GM19397 (cell line): Measurements from ENCODE around the gene PCNT.
"Not testable (repeated sequence)": the region's sequence is repeated elsewhere in the genome, so short reads cannot be mapped to it uniquely, and the experiment has no call there.

Experiments
- ATAC-seq: cut with Tn5 transposase; IDR thresholded peaks from one replicate; pipeline ENCODE4 v1.9.1; 2021; ENCODE audit warnings: mild to moderate bottlenecking, moderate library complexity; ENCODE audit not compliant: unreplicated experiment

The PCNT gene

DNA sequence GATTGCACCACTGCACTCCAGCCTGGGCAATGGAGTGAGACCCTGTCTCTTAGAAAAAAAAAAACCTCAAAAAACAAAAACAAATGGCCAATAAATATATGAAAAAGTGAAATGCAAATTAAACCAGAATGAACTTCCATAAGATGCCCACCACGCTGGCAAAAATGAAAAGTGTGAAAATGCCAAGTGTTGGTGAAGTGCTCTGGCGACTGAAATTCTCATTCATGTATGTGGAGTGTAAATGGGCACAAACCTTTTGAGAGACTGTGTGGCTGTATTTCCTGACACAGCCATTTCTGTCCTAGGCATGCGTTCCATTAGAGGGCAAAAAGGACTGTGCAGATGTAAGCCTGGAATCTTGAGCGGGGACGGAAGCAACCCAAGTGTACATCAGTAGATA lies 19.5 kb upstream of the PCNT start:
- no peak for ATAC-seq

DNA sequence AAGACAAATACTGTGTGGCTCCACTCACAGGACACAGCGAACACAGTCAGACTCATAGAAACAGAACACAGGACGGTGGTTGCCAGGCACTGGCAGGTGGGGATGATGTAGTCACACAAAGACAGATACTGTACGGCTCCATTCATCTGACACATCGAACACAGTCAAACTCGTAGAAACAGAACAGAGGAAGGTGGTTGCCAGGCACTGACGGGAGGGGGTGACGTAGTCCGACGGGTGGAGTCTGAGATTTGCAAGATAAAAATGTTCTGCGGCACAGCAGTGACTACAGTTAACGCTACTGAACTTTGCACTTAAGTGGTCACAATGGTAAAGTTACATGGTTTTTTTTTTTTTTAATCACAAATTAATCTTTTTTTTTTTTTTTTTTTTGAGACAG lies 19.0 kb upstream of the PCNT start:
- no peak for ATAC-seq

- peak; percentile 50 for ATAC-seq
Measured at GRCh38 chr21:46307625-46308024, 16.3 kb upstream of the PCNT start.

DNA sequence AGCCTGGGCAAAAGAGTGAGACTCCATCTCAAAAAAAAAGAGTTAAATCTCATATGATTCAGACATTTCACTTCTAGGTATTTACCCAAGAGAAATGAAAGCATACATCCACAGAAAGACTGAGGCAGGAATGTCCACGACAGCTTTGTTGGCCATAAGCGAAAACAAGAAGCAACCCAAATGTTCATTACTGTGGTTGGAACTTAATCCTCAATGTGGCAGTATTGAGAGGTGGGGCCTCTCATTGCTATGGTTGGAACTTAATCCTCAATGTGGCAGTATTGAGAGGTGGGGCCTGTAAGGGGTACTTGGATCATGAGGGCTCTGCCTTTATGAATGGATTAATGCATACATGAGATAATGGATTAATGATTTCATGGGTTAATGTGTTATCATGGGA lies 15.5 kb upstream of the PCNT start:
- ATAC-seq = no peak

GRCh38 chr21:46310260-46310659 lies 13.7 kb upstream of the PCNT start:
- not testable (repeated sequence) for ATAC-seq

- no peak for ATAC-seq
Measured at GRCh38 chr21:46311568-46311967, 12.4 kb upstream of the PCNT start.

GRCh38 chr21:46312949-46313348 lies 11.0 kb upstream of the PCNT start:
- no peak for ATAC-seq

DNA sequence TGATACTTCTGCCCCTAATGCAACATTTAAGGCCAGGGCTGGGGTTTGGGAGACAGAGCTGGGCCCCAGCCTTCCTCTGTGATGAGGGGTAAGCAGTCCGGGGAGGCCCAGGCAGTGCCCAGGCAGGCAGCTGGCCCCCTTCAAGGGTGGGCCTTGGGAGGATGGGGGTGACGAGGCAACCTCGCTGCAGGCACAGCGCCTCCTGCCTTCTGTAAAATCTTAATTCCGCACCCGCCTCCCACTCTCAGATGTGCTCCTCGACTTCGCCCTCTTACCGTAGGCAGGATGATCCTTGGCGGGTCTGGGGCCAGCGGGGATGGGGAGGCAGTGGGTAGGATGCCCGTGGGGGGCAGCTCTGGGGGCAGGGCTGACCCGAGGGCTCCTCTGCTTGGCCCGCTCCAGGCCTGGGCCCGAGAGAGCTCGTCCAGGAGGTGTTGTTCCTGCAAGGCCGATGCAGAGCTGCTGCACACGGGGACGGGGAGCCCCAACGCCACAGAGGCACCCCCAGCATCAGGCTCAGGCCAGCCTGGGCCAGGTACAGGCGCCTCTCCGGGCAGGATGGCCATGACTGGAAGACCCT lies 9.4 kb upstream of the PCNT start:
- ATAC-seq = no peak

GRCh38 chr21:46316708-46317324 lies 7.1 kb upstream of the PCNT start:
- ATAC-seq = no peak

- ATAC-seq = no peak
Measured at GRCh38 chr21:46317710-46318463, 6.1 kb upstream of the PCNT start.

GRCh38 chr21:46318464-46318845 lies 5.5 kb upstream of the PCNT start:
- no peak for ATAC-seq

- ATAC-seq = no peak
Measured at GRCh38 chr21:46319186-46319585, 4.8 kb upstream of the PCNT start.

DNA sequence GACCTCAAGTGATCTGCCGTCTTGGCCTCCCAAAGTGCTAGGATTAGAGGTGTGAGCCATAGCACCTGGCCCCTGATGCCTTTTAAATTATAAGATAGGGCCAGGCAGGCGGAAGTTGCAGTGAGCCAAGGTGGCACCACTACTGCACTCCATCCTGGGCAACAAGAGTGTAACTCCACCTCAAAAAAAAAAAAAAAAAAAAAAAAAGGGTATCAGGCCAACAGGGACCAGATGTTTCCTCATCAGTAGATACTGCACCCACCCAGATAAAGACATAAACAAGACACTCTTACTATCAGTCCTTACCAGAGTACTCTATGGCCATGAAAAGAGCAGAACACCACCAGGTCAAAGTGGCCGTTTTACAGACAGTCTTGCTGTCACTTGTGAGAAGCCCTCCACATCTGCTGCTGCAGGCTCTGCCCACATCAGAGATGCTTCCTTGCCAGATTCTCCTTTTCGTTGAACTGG lies 3.6 kb upstream of the PCNT start:
- ATAC-seq = no peak

- no peak for ATAC-seq
Measured at GRCh38 chr21:46322351-46323226, 1.4 kb upstream of the PCNT start.

DNA sequence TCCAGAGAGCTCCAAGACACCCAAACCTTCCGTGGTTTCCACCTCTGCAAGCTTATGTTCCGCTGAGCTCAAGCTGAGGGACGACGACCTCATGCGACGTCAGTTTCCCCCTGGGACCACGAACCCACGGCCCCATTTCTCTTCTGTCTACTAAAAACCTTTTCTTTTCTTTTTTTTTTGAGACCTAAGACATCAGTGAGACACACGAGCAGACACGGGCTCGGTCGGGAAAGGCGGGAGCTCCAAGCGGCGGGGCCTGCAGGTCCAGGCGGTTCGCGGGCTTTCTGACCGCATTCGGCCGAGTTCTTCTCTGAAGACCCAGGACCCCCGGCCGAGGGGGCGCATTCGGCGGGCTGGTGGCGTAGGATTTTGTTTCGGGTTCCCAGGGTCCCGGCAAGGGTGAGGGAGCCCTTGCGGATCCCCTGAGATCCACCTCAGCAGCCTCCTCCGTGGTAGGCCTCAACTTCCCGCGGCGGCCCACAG lies 688 bp upstream of the PCNT start:
- ATAC-seq = peak; percentile 3

GRCh38 chr21:46324390-46325072 lies 575 bp downstream of the PCNT start:
- ATAC-seq = peak; percentile 62

- no peak for ATAC-seq
Measured at GRCh38 chr21:46325073-46325912, 1.3 kb downstream of the PCNT start.

GRCh38 chr21:46326110-46326703 lies 2.3 kb downstream of the PCNT start:
- no peak for ATAC-seq

GRCh38 chr21:46327711-46328110 lies 3.8 kb downstream of the PCNT start:
- ATAC-seq = no peak
